Activated naive CD8-positive, alpha-beta T cell treated with anti-CD3 and anti-CD28 coated beads, Interleukin-2, amount 10 ng/mL, durations not matched to agents 7 days and 5 days (primary cell): Measurements from ENCODE around the gene NEDD8. TPM values are rescaled to one million over a fixed set of nuclear protein-coding genes. Genes with fewer than 3 reads are reported as not detected.
A peak's percentile ranks its signal among the peaks of the same experiment; 100 is the strongest.

Experiments used
- ATAC-seq: fragments of 150-1000 bp; cut with Tn5 transposase; one replicate; pipeline ENCODE4 v1.10.0; 2021; ENCODE audit warnings: low read depth, moderate library complexity
- POLR2A ChIA-PET: fragments of 350-600 bp; sonication (Branson Sonifier 250); formaldehyde crosslinking; loops from one replicate; lab custom pipeline; 2021; ENCODE audit warnings: antibody characterized with exemption; lab: Charles Lee
- DNase-seq: peaks from one replicate; pipeline ENCODE4 v3.0.0; 2021
- H3K27ac Mint-ChIP-seq: one replicate; pipeline ENCODE4 v1.8.0; 2022; ENCODE audit warnings: mild to moderate bottlenecking, mixed read lengths
- H3K27me3 Mint-ChIP-seq: one replicate; pipeline ENCODE4 v1.8.0; 2022; ENCODE audit warnings: mild to moderate bottlenecking, moderate library complexity, mixed read lengths
- H3K36me3 Mint-ChIP-seq: one replicate; pipeline ENCODE4 v1.8.0; 2021; ENCODE audit warnings: mild to moderate bottlenecking, mixed read lengths
- H3K4me1 Mint-ChIP-seq: one replicate; pipeline ENCODE4 v1.8.0; 2021; ENCODE audit warnings: mixed read lengths
- H3K4me3 Mint-ChIP-seq: one replicate; pipeline ENCODE4 v1.8.0; 2022; ENCODE audit warnings: mild to moderate bottlenecking, moderate library complexity, mixed read lengths
- H3K9me3 Mint-ChIP-seq: one replicate; pipeline ENCODE4 v1.8.0; 2021; ENCODE audit warnings: mixed read lengths
- total RNA-seq, 2 experiments: library from RNA; stranded (reverse); gene quantifications; one replicate each; pipeline ENCODE4 v1.2.3, GENCODE V29; 2021

NEDD8 gene
- total RNA-seq, 2 experiments from 2014 or later, result 179 to 196 TPM

GRCh38 chr14:24271134-24271833 lies 39.1 kb upstream of the NEDD8 start, which contains the start of gene RABGGTA:
RABGGTA (minus strand) TSS chr14:24271597; CDS start chr14:24271115, 482 bp downstream.
- POLR2A ChIA-PET, result interaction anchor here (0.6 to 3.5 kb wide), 28 partner anchors 9 to 159 kb away, joined by 3 to 66 read pairs (median 4); partner anchors contain the start of genes CBLN3, CHMP4A, CIDEB and DCAF11
- Mint-ChIP-seq H3K27me3 (no peaks in the 10 kb centered on the region), H3K4me3 (peak within 1 kb of the TSS; percentile 95), H3K9me3 (no peaks in the 10 kb centered on the region), H3K27ac (peak within 1 kb of the TSS; percentile 97), H3K4me1 (peaks cover 37% of the 10 kb centered on the region), H3K36me3 (peaks cover 6% of the 10 kb centered on the region)
- DNase-seq (peak; percentile 91), ATAC-seq (peak; percentile 88)

DNA sequence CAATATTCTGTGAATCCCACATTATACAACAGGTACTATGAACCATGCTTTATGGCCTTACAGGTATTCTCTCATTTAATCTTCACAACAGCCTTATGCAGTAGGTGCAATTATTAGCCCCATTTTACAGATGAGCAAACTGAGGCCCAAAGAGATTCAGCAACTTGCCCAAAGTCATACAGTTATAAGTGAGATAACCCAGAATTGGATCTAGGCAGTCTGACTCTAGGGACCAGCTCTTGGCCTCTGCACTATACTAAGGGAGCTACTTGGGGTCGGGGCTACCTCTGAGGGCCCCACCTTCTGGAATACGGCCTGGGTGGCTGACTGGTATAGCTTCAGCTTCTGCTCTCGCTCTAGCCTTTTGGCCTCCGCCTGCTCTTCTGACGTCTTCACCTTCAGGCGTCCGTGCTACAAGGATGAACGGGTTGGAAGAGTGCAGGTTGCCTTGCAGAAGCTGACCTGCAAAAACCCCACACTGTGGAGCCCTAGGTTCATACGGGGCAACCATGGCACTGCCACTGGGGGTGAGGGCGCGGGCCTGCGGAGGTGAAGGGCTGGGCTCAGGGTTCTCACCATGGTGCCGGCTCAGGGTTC lies 38.5 kb upstream of the NEDD8 start:
- Mint-ChIP-seq H3K27me3 (no peaks in the 10 kb centered on the region), H3K4me3 (peak overlapping the region; percentile 95), H3K4me1 (peaks cover 37% of the 10 kb centered on the region), H3K9me3 (no peaks in the 10 kb centered on the region), H3K27ac (peak overlapping the region; percentile 97), H3K36me3 (peaks cover 6% of the 10 kb centered on the region)
- ATAC-seq (no peak), DNase-seq (no peak)
- POLR2A ChIA-PET, result interaction anchor here (0.6 to 3.5 kb wide), 26 partner anchors 8 to 160 kb away, joined by 3 to 66 read pairs (median 6); partner anchors contain the start of genes CBLN3, CHMP4A, CIDEB and DCAF11

GRCh38 chr14:24269910-24270536 lies 37.9 kb upstream of the NEDD8 start:
- peaks cover 6% of the 10 kb centered on the region for H3K36me3 Mint-ChIP-seq
- ATAC-seq (no peak), DNase-seq (no peak)
- POLR2A ChIA-PET, result interaction anchor here (0.9 to 3.5 kb wide), 21 partner anchors 8 to 161 kb away, joined by 3 to 66 read pairs (median 5); partner anchors contain the start of genes CBLN3, CHMP4A, CIDEB and KHNYN
- H3K4me3 Mint-ChIP-seq, result peak overlapping the region; percentile 95
- no peaks in the 10 kb centered on the region for H3K27me3 Mint-ChIP-seq
- no peaks in the 10 kb centered on the region for H3K9me3 Mint-ChIP-seq
- peaks cover 36% of the 10 kb centered on the region for H3K4me1 Mint-ChIP-seq
- H3K27ac Mint-ChIP-seq, result peak overlapping the region; percentile 11

- Mint-ChIP-seq H3K27me3 (no peaks in the 10 kb centered on the region), H3K4me1 (peaks cover 34% of the 10 kb centered on the region), H3K4me3 (no peak overlapping the region), H3K27ac (peak overlapping the region; percentile 32), H3K36me3 (peaks cover 6% of the 10 kb centered on the region), H3K9me3 (no peaks in the 10 kb centered on the region)
- POLR2A ChIA-PET, result interaction anchor here (0.5 to 3.5 kb wide), 5 partner anchors 17 to 74 kb away, joined by 3 to 66 read pairs (median 3); partner anchors contain the start of gene TINF2
- DNase-seq (no peak), ATAC-seq (no peak)
These were observed 37.2 kb upstream of the NEDD8 start for GRCh38 chr14:24269368-24269767.

DNA sequence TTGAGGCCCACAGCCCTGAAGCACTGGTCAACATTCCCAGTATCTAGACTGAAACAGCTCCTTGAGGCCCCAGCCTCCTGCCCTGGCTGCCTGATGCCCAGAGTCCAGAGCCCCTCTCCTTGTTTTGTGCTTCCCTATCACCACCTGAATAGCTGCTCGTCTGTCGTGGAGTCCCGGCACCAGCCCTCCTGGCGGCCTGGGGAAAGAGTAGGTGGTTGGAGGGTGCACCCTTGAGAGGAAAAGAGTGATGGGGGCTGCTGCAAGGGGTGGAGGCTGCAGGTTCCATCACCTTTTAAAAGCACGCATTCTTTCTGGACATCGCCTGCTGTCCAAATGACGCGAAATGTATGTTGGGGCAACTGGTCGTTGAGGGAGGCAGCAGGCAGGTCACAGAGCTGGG lies 36.1 kb upstream of the NEDD8 start:
- Mint-ChIP-seq H3K36me3 (peaks cover 6% of the 10 kb centered on the region), H3K4me1 (peaks cover 22% of the 10 kb centered on the region), H3K9me3 (no peaks in the 10 kb centered on the region), H3K27ac (no peak overlapping the region), H3K4me3 (no peak overlapping the region), H3K27me3 (no peaks in the 10 kb centered on the region)
- ATAC-seq, result no peak
- no peak for DNase-seq
- POLR2A ChIA-PET, result no interaction called here

DNA sequence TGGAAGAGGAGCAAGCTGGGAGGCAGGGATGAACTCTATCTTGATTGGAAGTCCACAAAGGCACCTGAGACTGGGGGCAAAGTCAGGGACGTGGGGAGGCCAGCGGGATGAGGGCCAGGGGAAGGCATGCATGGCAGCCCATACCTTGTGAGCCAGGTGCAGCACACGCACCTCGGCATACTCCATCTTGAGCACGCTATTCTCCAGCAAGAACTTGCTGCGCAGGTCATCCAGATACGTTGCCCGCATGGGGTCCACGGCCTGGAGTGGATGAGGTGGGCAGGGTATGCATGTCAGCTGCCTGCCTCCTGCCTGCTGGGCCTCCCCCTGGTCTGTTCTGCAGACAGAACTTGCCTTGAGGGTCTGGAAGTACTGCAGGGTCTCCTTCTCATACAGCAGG lies 35.3 kb upstream of the NEDD8 start:
- Mint-ChIP-seq H3K27ac (peak overlapping the region; percentile 50), H3K4me1 (peaks cover 17% of the 10 kb centered on the region), H3K4me3 (no peak overlapping the region), H3K27me3 (no peaks in the 10 kb centered on the region), H3K36me3 (peaks cover 6% of the 10 kb centered on the region), H3K9me3 (no peaks in the 10 kb centered on the region)
- ATAC-seq, result no peak
- no peak for DNase-seq
- POLR2A ChIA-PET, result no interaction called here

DNA sequence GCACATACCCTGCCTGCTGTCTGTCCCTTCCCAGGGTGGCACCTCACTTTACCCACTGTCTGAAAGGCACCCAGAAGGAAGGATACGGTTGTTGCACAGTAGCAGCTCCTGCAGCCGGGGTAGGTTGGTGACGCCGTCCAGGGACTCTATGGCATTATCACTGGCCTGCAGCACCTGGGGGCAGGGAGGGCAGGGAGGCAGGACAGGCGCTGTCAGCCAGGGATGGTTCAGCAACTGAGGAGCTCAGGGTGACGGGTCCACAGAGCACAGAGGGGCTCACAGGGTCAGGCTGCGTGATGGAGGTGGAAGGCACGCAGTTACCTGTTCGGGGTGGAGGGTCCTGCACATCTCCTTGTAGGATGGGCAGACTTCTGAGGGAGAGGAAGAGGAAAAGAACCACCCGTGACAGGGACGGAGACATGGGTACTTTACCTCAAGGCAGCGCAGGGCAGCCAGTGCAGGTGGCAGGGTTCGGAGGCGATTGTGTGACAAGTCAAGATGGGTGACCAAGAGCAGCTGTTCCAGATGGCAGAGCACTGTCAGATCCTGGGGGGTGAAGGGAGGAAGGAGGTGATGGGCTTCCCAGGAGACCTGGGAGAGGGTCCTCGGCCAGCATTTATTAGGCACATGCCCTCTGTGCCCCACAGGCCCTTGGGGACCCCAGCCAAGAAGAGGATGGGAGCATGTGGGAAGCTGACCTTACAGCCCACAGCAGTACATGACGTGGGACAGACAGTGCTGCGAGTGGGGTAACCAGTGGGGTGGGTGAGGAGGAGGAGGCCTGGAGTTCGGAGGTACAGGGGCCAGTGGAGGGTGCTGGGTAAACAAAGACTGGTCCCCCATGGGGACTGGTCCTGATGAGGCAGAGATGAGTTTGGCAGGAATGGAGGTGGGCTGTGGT lies 34.4 kb upstream of the NEDD8 start:
- Mint-ChIP-seq H3K4me3 (no peak overlapping the region), H3K27ac (no peak overlapping the region), H3K9me3 (no peaks in the 10 kb centered on the region), H3K4me1 (peaks cover 9% of the 10 kb centered on the region), H3K36me3 (peaks cover 6% of the 10 kb centered on the region), H3K27me3 (no peaks in the 10 kb centered on the region)
- POLR2A ChIA-PET, result no interaction called here
- ATAC-seq (no peak), DNase-seq (no peak)

DNA sequence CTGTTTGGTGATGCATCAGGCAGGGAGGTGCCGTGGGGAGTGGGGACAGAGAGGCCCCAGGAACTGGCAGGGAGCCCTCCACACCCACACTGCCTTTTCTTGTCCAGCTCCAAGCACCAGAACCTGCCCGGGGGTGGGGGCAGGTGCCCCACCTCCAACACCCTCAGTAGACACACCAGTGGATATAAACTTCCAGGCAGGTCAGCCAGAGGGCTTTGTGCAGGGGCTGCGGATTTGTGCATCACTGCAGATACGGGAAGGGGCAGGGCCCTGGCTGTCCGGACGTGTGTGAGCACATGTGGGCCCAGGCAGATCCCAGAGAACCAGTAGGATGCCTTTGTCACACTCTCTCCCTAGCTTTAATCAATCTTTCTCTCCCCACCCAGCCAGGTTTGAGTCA lies 32.1 kb upstream of the NEDD8 start:
- DNase-seq (no peak), ATAC-seq (no peak)
- H3K9me3 Mint-ChIP-seq, result no peaks in the 10 kb centered on the region
- H3K4me3 Mint-ChIP-seq, result no peak overlapping the region
- H3K27ac Mint-ChIP-seq, result no peak overlapping the region
- no peaks in the 10 kb centered on the region for H3K27me3 Mint-ChIP-seq
- peaks cover 3% of the 10 kb centered on the region for H3K4me1 Mint-ChIP-seq
- POLR2A ChIA-PET, result interaction anchor here (2.1 kb wide), 1 partner anchor 17 kb away, joined by 9 read pairs; no protein-coding TSS in a partner anchor
- peaks cover 6% of the 10 kb centered on the region for H3K36me3 Mint-ChIP-seq

- H3K4me3 Mint-ChIP-seq, result no peak overlapping the region
- peaks cover 6% of the 10 kb centered on the region for H3K36me3 Mint-ChIP-seq
- H3K27me3 Mint-ChIP-seq, result no peaks in the 10 kb centered on the region
- DNase-seq (no peak), ATAC-seq (no peak)
- POLR2A ChIA-PET, result interaction anchor here (2.1 kb wide), 1 partner anchor 17 kb away, joined by 9 read pairs; no protein-coding TSS in a partner anchor
- H3K27ac Mint-ChIP-seq, result no peak overlapping the region
- H3K9me3 Mint-ChIP-seq, result no peaks in the 10 kb centered on the region
- H3K4me1 Mint-ChIP-seq, result peaks cover 3% of the 10 kb centered on the region
These were observed 31.7 kb upstream of the NEDD8 start for GRCh38 chr14:24263848-24264247.

GRCh38 chr14:24262821-24263733 lies 30.9 kb upstream of the NEDD8 start, which contains the start of gene TGM1:
TGM1 (minus strand) TSS chr14:24263177; CDS start chr14:24262352, 825 bp downstream.
- Mint-ChIP-seq H3K27me3 (no peaks in the 10 kb centered on the region), H3K4me1 (peaks cover 3% of the 10 kb centered on the region), H3K4me3 (no peak within 1 kb of the TSS), H3K9me3 (no peaks in the 10 kb centered on the region), H3K27ac (no peak within 1 kb of the TSS), H3K36me3 (peaks cover 8% of the 10 kb centered on the region)
- DNase-seq (no peak), ATAC-seq (peak; percentile 15)
- POLR2A ChIA-PET, result interaction anchor here (1.3 to 2.1 kb wide), 2 partner anchors 8 to 16 kb away, joined by 3 to 9 read pairs; no protein-coding TSS in a partner anchor

DNA sequence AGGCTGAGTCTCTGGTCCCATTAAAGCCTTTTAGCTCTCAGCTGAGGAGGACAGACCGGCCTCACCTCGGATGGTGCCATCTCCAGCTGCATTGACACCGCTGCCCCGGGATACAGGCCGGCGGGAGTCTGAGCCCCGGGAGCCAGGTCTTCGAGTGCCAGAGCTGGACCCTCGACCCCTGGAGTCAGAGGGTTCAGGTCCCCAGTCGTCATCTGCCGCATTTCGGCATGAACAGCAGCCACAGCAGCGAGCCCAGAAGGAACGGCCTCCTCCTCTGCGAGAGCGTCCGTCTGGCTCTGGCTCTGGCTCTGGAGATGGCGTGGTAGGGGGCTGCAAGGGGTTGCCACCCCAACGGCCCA lies 29.8 kb upstream of the NEDD8 start:
- no peaks in the 10 kb centered on the region for H3K27me3 Mint-ChIP-seq
- DNase-seq (no peak), ATAC-seq (no peak)
- peaks cover 3% of the 10 kb centered on the region for H3K36me3 Mint-ChIP-seq
- H3K9me3 Mint-ChIP-seq, result no peaks in the 10 kb centered on the region
- H3K27ac Mint-ChIP-seq, result no peak overlapping the region
- no peaks in the 10 kb centered on the region for H3K4me1 Mint-ChIP-seq
- POLR2A ChIA-PET, result interaction anchor here (1.3 to 2.1 kb wide), 2 partner anchors 9 to 15 kb away, joined by 3 to 9 read pairs; no protein-coding TSS in a partner anchor
- no peak overlapping the region for H3K4me3 Mint-ChIP-seq
